GM20000 (cell line): Measurements from ENCODE around the gene TFPI.

Source experiments
- DNase-seq: peaks from one replicate; pipeline ENCODE4 v3.0.0; 2012; ENCODE audit warnings: low spot score
- TF ChIP-seq, protein P1 (sequence below): IDR thresholded peaks from 2 replicates; pipeline ENCODE4 v1.5.1; 2012; ENCODE audit warnings: mild to moderate bottlenecking, control low read depth; ENCODE audit errors: extremely low read depth, missing control alignments

Gene TFPI

GRCh38 chr2:187434342-187434785 lies 119.9 kb downstream of the TFPI start:
- TF ChIP-seq, protein P1, sequence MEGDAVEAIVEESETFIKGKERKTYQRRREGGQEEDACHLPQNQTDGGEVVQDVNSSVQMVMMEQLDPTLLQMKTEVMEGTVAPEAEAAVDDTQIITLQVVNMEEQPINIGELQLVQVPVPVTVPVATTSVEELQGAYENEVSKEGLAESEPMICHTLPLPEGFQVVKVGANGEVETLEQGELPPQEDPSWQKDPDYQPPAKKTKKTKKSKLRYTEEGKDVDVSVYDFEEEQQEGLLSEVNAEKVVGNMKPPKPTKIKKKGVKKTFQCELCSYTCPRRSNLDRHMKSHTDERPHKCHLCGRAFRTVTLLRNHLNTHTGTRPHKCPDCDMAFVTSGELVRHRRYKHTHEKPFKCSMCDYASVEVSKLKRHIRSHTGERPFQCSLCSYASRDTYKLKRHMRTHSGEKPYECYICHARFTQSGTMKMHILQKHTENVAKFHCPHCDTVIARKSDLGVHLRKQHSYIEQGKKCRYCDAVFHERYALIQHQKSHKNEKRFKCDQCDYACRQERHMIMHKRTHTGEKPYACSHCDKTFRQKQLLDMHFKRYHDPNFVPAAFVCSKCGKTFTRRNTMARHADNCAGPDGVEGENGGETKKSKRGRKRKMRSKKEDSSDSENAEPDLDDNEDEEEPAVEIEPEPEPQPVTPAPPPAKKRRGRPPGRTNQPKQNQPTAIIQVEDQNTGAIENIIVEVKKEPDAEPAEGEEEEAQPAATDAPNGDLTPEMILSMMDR: no peak
- no peak for DNase-seq

- TF ChIP-seq, protein P1: no peak
- DNase-seq: no peak
Observed at GRCh38 chr2:187431911-187432310, 122.3 kb downstream of the TFPI start.

GRCh38 chr2:187429989-187430388 lies 124.2 kb downstream of the TFPI start:
- TF ChIP-seq, protein P1: no peak

DNA sequence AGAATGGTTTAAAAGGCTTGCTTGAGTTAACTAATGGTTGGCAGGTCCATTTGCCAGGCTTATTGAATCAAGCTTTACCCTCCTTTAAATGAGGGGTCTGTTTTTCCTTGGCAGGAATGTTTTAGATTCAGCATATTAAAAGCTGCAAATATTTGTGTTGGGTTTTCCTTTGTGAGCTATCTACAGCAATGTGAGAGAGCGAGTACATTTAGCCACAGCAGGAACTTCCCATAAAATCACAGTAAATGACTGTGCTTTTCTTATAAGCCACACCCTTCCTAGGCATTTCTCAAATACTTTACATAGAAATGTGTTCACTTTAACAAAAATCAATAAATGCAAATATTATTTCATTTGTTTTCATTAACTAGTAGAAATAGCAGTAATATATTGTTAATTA lies 130.1 kb downstream of the TFPI start:
- TF ChIP-seq, protein P1: no peak
- DNase-seq: no peak

More at GRCh38 chr2:187429989-187430388, 124.2 kb downstream of the TFPI start:
- no peak for DNase-seq

DNA sequence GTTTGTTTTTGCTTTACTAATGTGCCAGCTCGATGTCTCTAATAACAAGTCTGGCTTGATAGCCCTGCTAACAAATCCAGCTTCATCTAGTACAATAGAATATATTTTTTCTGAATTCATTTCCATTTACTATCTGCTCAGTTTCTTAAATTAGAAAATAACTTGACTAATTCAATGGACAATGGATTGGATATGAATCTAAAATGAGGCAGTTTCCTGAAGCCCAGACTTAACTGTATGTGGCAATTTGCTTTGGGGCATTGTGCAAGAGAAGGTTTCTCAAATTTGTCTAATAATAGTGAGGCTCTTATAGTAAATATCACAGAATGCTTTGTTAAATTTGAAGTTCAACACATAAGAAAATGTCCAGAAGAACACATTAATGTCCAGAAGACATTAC lies 132.0 kb downstream of the TFPI start:
- no peak for DNase-seq
- TF ChIP-seq, protein P1: no peak

- TF ChIP-seq, protein P1: no peak
- no peak for DNase-seq
Observed at GRCh38 chr2:187421519-187421918, 132.7 kb downstream of the TFPI start.

GRCh38 chr2:187419808-187420207 lies 134.4 kb downstream of the TFPI start:
- TF ChIP-seq, protein P1: no peak
- no peak for DNase-seq
